Cortex of kidney (tissue), 1 donor: ENCODE data around the gene CALD1.

Source experiments
- DNase-seq: peaks from one replicate; lab custom pipeline; 2025; lab: John Stamatoyannopoulos, UW

Gene CALD1

GRCh38 chr7:134778941-134779740 lies at the start of gene CALD1:
Gene CALD1, plus strand, starts transcription at chr7:134779634. Its CDS starts 88,100 bp downstream, at chr7:134867734.
- DNase-seq: no peak

GRCh38 chr7:134729895-134730294 lies 49.5 kb upstream of the CALD1 start:
- no peak for DNase-seq

- DNase-seq: no peak
Observed at GRCh38 chr7:134730411-134730829, 49.0 kb upstream of the CALD1 start.

- DNase-seq: no peak
Observed at GRCh38 chr7:134731616-134732015, 47.8 kb upstream of the CALD1 start.

GRCh38 chr7:134732728-134733127 lies 46.7 kb upstream of the CALD1 start:
- DNase-seq: no peak

GRCh38 chr7:134736381-134736780 lies 43.1 kb upstream of the CALD1 start:
- DNase-seq: no peak

- DNase-seq: no peak
Observed at GRCh38 chr7:134737566-134738345, 41.7 kb upstream of the CALD1 start.

- DNase-seq: no peak
Observed at GRCh38 chr7:134739362-134739761, 40.1 kb upstream of the CALD1 start.

- DNase-seq: no peak
Observed at GRCh38 chr7:134740376-134740775, 39.1 kb upstream of the CALD1 start.

- DNase-seq: no peak
Observed at GRCh38 chr7:134741907-134742635, 37.4 kb upstream of the CALD1 start.

- no peak for DNase-seq
Observed at GRCh38 chr7:134742688-134743350, 36.6 kb upstream of the CALD1 start.

- no peak for DNase-seq
Observed at GRCh38 chr7:134744569-134744968, 34.9 kb upstream of the CALD1 start.

GRCh38 chr7:134747326-134747725 lies 32.1 kb upstream of the CALD1 start:
- no peak for DNase-seq

- DNase-seq: no peak
Observed at GRCh38 chr7:134750083-134751062, 29.1 kb upstream of the CALD1 start.

- DNase-seq: no peak
Observed at GRCh38 chr7:134752006-134752760, 27.3 kb upstream of the CALD1 start.

- no peak for DNase-seq
Observed at GRCh38 chr7:134755422-134756022, 23.9 kb upstream of the CALD1 start.

- no peak for DNase-seq
Observed at GRCh38 chr7:134757938-134758337, 21.5 kb upstream of the CALD1 start.

GRCh38 chr7:134758981-134759380 lies 20.5 kb upstream of the CALD1 start:
- DNase-seq: no peak

- DNase-seq: no peak
Observed at GRCh38 chr7:134761266-134761665, 18.2 kb upstream of the CALD1 start.

GRCh38 chr7:134763960-134764359 lies 15.5 kb upstream of the CALD1 start:
- no peak for DNase-seq
